NOMO-1 treated with DMSO at 0.1 percent for 48 hours (cell line): ENCODE results near the gene FJX1.
A peak's percentile ranks its signal among the peaks of the same experiment; 100 is the strongest.

Source experiments
- DNase-seq: peaks from one replicate; lab custom pipeline; 2025; ENCODE audit not compliant: unreplicated experiment; lab: John Stamatoyannopoulos, UW

The FJX1 gene

GRCh38 chr11:35605706-35606105 is 12.6 kb upstream of the FJX1 start:
- no peak for DNase-seq

DNA sequence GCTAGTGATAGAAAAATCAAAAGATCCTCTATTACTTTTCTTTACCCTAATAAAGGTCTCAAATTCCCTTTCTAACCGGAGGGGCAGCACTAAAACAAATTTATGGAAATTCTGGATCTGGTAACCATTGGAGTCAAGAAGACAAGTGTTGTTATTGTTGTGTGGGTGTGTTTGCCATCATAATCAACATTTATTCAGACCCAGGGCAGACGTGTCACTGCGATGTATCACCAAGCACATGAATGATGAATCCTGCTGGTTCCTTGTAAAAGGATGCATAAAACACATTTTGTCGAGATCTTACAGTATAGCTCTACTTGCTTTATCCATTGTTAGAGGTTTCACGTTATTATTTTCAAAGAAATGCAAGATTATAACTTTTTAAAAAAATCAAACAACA is 12.1 kb upstream of the FJX1 start:
- DNase-seq, result no peak

DNA sequence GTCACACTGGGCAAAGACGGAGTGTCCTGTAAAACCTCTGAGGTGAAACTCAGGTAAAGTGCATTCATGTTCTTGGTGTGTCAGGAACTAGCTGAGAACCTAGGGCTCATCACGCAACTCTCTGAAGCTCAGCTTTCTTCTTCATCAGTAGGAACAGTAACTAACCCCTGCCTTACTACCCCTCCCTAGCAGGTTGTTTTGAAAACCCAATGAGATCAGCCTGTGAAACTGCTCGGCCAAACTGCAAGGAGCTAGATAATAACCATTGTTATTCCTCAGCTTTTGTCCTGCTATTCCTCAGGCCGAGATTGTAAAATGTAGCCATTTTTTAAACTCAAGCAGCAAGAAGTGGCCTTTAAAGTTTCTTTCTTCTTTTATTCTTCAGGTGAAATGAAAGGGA is 9.8 kb upstream of the FJX1 start:
- no peak for DNase-seq

- DNase-seq, result no peak
Observed at GRCh38 chr11:35609656-35610055, 8.6 kb upstream of the FJX1 start.

DNA sequence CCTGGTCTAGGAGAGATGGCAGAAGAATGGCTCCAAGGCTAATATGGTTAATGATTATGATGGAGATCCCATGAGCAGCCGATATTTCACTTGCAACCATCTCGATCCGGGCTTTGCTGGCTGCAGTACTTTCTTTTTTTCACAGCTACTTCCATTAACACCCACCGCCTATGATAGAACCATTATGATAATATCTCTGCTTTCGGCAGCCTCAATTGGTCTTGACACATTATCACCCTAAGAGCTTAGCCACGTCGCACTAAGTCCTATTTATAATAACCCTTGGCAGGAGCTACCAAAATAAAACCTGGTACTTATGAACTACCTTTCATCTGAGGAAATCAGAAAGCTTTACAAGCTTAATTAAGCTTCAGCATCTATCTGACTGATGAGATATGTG is 7.6 kb upstream of the FJX1 start:
- no peak for DNase-seq

DNA sequence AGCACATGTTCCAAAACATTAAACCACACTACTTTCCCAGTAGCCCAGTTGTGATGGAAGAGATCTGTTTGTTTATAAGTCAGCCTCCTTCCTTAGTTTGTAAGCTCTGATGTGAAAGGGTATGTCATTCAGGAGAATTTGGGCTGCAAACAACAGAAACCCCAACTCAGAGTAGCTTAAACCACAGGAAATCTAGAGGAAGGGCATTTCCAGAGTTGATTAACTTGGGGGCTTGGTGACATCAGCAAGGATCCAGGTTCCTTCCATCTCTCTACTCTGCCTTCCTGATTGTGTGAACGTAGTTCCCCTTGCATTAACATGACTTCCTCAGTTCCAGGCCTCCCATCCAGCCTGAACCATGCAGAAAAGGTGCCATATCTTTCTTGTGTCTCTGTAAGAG is 6.5 kb upstream of the FJX1 start:
- DNase-seq, result no peak

DNA sequence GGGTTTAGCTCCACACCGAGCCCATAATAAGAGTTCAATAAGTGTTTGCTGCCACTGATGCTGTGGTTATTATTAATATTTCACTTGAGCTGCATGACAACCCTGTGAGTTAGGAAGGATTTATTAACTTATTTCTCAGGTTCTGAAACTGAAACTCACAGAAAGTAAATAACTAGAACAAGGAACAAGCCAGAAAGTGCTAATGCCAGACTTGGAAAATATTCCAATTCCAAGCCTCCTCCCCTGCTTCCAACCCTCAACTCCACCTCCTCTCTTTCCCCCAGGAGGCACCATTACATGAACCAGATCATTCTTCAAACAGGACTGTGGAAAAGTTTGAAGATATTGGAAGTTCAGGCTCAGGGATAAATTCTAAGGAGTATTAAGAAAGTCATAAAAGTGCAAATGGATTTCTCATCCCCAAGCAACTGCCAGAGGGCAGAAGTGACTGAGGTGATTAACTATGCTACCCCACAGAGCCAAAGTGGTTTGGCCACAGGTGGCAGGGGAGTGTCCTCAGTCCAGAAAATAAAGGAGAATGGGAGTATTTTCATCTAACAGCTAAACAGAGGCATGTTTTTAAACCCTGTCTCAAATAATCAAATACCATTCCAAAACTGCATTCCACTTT is 3.2 kb upstream of the FJX1 start:
- DNase-seq, result no peak

GRCh38 chr11:35615921-35616900 is 2.0 kb upstream of the FJX1 start:
- DNase-seq, result peak; percentile 69

DNA sequence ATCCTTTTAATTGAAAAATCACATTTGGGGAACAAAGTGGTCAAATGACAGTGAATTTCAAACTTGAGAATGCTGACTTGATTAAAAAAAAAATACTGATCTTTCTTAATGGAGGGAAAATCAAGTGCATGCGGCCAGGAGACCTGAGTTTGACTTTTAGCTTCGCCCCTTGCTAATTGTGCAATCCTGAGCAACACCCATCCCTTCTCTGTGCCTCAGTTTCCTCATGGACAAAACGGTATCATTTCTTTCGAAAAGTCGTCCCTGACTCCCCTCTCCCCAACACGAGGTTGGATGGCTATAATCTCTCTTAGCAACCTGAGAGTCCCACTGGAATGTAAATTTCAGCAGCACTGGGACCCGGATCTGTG is 959 bp upstream of the FJX1 start:
- DNase-seq, result no peak

DNA sequence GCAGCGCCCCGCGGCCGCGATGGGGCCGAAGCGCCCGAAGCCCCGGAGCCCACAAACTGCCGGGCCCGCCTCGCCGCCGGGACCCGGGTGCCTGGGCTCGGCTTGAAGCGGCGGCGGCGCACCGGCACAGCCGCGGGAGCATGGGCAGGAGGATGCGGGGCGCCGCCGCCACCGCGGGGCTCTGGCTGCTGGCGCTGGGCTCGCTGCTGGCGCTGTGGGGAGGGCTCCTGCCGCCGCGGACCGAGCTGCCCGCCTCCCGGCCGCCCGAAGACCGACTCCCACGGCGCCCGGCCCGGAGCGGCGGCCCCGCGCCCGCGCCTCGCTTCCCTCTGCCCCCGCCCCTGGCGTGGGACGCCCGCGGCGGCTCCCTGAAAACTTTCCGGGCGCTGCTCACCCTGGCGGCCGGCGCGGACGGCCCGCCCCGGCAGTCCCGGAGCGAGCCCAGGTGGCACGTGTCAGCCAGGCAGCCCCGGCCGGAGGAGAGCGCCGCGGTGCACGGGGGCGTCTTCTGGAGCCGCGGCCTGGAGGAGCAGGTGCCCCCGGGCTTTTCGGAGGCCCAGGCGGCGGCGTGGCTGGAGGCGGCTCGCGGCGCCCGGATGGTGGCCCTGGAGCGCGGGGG is 346 bp downstream of the FJX1 start:
- no peak for DNase-seq

GRCh38 chr11:35619116-35619854 is 1.0 kb downstream of the FJX1 start:
- peak; percentile 15 for DNase-seq

- DNase-seq, result no peak
Observed at GRCh38 chr11:35619855-35620640, 1.8 kb downstream of the FJX1 start.

DNA sequence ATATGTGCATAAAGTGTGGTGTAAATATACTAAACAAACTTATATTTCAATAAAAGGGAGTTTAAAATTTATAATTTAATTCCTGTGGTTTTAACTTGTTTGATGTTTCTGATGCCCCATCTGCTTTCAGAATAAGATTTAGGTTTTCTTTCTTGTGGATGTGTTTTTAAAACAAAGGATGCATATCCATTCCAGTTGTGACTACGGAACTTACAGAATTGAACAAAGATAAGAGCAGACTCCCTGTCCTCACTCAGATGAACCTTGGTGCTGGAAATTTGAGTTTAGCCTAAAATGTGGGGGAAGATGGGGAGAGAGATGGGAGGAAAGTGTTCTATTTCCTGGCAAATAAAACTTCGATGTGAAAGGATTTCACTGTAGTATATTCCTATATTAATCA is 2.5 kb downstream of the FJX1 start:
- DNase-seq, result no peak

DNA sequence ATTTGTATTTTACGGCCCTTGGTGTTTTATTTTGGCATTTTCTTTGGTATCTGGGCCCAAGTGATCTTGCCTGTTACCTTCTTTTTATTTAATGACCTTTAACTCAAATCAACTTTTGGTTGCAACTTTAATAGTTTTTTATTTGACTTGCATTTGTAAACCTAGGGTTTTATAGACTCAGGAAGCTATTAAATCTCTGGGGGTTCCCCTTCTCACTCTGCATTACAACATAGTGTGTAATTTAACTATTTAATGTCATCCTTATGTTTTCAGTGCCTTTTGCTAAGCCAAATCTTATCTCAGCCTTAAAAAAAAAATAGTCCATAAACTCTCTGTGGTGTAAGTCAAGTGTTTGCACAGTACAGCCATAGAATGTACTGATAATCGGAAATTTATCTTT is 3.4 kb downstream of the FJX1 start:
- peak; percentile 13 for DNase-seq

- DNase-seq, result no peak
Observed at GRCh38 chr11:35622070-35622469, 3.8 kb downstream of the FJX1 start.

- no peak for DNase-seq
Observed at GRCh38 chr11:35623621-35624168, 5.4 kb downstream of the FJX1 start.

DNA sequence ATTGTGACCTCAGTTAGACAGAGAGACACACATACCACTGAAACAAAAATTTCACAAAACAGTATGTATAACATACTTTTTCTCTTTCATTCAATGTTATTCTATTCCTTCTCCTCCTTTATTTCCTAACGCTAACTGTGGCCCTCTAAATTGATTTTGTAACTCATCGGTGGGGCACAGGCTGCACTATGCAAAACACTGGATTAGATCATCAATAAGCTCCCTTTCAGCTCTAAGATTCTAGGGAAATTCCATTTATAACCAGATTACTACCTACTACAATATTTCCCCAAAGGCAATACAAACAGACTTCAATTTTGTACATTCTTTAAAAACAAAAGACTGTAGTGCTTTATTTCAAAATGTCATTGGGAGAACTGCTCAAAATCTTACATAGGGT is 6.1 kb downstream of the FJX1 start:
- DNase-seq, result no peak

GRCh38 chr11:35624781-35625180 is 6.5 kb downstream of the FJX1 start:
- no peak for DNase-seq

DNA sequence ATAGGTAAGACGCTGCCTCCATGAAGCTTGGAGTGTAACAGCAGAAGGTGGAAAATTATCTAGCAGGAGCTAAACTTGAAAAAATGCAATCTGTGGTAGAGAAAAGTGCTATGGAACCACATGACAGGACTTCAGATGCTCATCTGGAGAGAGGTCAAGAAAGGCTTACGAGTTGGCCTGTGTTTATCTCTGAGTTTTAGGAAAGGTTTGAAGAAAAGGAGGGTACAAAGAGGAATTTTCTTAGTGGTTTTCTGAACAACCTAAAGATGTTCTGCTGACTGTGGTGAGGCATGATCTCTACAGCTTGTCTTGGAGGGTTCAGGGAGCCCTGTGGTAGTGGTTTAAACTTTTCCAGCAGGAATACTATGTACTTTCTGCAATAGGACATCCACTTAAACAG is 8.2 kb downstream of the FJX1 start:
- DNase-seq, result no peak

DNA sequence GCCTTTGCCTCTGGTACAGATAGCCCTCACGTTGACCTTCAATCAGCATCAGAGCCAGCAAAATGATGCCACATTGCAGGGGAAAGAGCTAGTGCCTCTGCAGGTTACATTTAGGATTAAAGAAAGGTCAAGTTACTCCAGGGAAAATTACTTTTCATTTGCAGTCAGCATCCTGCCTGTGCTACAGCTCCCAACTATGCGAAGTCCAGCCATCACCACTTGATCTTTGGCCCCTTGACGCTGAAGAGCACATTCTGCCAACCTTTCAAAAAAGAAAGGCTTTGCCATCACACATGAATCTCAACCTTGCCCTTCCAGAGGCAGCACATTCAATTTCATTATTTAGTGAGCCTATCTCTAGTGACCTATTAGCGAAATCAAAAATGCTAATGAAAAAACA is 11.3 kb downstream of the FJX1 start:
- no peak for DNase-seq
